CD4-positive, alpha-beta T cell treated with Interleukin-17A for 4 hours (primary cell): Measurements from ENCODE around the gene UCN3.
A peak's percentile ranks its signal among the peaks of the same experiment; 100 is the strongest.
"Not testable (repeated sequence)": the region's sequence is repeated elsewhere in the genome, so short reads cannot be mapped to it uniquely, and the experiment has no call there.

Experiments used
- DNase-seq: peaks from one replicate; pipeline ENCODE4 v3.0.0-alpha.2; 2020; ENCODE audit warnings: mixed read lengths

Gene UCN3

DNA sequence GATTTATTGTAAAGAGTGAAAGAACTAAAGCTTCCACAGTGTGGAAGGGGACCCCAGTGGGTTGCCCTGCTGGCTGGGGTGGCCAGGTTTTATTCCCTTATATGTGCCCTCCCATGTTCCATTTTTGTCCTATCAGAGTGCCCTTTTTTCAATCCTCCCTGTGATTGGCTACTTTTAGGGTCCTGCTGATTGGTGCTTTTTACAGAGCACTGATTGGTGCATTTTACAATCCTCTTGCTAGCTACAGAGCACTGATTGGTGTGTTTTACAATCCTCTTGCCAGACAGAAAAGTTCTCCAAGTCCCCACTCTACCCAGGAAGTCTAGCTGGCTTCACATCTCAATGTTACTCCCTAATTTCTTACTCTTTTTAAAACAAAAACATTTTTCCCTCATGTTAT is 46.0 kb downstream of the UCN3 start:
- DNase-seq, result not testable (repeated sequence)

DNA sequence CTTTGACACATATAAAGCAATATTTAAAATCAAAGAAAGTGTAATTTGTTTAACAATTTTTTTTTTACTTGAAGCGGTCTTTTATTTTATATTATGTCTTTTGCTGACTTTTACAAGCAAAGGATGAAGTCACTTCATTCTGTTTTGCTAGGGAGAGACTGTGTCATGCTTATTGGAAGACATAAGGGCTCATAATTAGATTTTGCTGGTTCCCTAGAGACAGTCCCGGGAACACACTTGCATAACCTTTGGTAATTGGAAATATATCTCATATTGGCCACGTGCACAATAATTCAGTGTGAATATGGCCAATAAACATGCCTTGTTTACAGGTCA is 47.1 kb downstream of the UCN3 start:
- no peak for DNase-seq

DNA sequence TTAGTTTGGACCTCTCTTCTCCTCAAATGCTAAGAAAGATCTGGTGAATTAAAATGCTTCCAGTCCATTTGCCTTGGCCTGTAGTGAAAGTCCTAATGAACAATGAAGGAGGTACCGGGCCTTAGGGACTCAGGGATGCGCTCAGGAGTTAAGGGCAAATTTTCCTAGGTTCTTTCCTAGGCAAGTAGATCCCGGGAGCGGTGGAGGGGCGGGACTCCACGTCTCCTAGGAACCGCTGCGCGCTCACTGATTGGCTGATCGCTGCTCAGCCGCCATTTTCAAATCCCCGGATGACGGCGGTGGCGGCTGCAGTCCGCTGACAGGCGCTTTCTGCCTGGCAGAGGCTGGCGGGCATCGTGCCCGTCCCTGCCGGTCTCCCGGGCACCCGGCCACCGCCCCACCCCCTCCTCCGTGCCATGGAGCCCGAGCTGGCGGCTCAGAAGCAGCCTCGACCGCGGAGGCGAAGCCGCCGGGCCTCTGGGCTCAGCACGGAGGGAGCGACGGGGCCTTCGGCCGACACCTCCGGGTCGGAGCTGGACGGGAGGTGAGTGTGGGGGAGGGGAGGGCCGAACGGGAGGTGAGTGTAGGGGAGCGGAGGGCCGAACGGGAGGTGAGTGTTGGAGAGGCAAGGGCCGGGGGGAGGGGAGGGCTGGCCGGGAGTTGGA is 47.6 kb downstream of the UCN3 start, which contains the start of gene NET1:
Gene NET1, plus strand, starts transcription at position 281 of the 665 bp plus-strand sequence. Its CDS starts 136 bp downstream, at position 417.
- DNase-seq, result peak; percentile 69

DNA sequence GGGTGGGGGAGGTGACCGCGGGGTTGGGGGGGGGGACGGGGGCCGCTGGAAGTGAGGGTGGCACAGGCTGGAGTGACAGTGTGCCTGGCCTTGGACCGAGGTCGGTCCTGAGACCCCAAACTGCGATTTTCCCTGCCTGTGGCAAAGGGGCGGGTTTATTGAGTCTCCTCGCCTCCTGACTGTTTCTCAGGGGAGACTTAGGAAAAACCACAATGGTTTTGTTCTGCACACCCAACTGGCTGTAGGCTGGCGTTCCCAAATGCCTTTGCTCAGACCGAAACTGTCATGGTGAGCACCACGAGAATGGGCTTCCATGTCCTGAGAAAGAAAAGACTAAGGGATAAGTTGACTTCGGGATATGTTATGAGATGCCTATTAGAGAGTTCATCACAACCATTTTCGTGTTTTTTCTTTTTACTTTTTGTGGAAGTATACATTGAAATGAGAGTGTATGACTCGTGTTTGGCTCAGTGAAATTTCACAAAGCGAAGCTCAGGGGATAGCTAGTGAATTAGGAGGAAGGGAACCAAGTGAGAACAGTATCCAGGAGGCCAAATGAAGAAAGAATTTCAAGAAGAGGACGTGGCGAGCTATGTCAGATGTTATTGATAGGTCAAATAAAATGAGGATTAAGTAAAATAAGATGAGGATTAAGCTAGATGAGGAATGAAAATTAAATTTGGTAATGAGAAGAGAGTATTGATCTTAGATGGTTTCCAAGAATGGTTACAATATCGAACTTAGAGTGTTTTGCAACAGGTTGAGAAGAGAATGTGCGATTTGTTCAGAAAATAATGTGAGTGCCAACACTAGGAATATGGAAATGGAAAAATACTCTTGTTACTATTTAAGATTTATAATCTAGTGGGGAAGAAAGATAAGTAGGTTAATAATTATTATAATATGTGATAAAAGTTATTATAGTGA is 48.5 kb downstream of the UCN3 start:
- no peak for DNase-seq

DNA sequence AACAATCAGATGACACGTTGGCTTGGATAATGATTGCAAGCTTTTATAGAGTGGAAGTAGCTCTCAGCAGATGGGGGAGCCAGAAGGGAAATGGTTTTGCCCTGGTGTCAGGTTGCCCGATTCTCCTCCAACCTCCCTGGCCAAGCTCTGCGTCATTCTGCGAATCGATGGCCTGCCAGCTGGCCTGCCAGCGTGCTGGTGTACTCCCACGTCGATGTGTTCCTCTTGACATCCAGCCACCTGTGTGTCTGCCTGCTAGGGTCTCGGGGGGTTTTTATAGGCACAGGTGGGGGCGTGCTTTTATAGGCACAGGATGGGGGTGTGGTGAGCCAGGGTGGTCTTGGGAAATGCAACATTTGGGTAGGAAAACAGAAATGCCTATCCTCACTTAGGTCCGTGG is 52.2 kb downstream of the UCN3 start:
- DNase-seq, result no peak

DNA sequence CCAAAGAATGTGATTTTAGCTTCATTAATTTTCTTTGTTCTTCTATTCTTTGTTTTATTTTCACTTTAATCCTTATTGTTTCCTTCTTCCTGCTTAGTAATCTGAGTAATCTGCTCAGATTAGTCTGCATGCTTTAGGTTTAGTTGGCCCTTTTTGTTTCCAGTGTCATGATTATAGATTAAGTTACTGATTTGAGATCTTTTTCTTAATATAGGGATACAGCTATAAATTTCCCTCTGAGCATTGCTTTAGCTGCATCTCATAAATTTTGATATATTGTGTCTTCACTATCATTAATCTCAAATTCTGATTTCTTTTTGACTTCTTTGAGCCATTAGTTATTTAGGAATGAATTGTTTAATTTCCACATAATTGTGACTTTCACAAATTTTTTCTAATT is 53.8 kb downstream of the UCN3 start:
- DNase-seq, result no peak

DNA sequence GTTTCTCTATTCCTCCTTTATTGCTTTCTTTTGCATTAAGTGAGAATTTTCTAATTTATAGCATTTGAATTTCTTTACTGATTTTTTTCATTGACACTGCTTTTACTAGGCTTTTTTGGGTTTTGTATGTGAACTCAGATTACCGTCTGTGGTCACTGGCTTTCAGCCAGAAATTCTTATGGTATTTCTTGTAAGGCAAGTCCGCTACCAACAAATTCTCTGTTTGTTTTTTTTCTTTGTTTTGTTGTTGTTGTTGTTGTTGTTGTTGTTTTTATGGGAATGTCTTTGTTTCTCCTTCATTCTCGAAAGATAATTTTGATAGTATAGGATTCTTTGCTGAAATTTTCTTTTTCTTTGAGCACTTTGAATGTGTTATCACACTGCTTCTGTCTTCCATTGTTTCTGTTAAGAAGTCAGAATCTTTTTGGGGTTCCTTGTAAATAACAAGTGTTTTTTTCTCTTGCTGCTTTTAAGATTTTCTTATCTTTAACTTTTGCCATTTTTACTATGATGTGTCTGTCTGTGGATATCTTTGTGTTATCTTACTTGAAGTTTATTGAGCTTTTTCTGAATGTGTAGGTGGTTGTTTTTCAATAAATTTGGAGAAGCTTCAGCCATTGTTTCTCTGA is 54.8 kb downstream of the UCN3 start:
- DNase-seq, result no peak

DNA sequence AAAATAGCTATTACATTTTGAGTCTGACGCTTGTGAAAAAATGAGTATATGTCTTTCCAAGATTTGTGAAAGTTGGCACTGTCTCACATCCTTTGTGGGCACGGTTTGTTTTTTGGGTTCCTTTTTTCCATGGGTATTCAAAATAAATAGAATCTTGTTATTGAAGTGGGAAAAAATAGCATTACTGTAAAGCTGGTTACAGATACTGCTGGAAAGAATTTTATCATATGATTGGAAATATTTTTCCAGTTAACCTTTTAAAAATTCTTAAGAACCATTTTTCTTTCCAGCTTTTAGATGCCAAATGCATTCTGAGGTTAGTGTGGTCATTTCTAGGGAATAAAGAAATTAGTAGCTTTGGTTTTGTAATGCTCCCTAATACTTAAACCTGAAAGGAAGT is 59.0 kb downstream of the UCN3 start:
- no peak for DNase-seq
